HCT116 (cell line): ENCODE data around the gene MORC4. TPM values are rescaled to one million over a fixed set of nuclear protein-coding genes. Genes with fewer than 3 reads are reported as not detected.

Source experiments
- ATAC-seq: fragments of 200-7000 bp; cut with Tn5 transposase; 2 replicates; pipeline ENCODE4 v1.9.1; 2020; ENCODE audit warnings: mild to moderate bottlenecking, moderate library complexity
- BruUV-seq: library from RNA; stranded (reverse); fragments of 400-500 nt; replicated peaks from 2 replicates; lab custom pipeline; 2021; lab: Mats Ljungman, UMichigan
- CTCF ChIA-PET: fragments of 300-600 bp; sonication (Branson Sonifier 250); formaldehyde crosslinking; loops from one replicate; lab custom pipeline; 2021; ENCODE audit warnings: antibody characterized with exemption; lab: Charles Lee
- POLR2A ChIA-PET: fragments of 300-600, 350-600 bp; sonication (Branson Sonifier 250); formaldehyde crosslinking; loops from one replicate; lab custom pipeline; 2021; ENCODE audit warnings: antibody characterized with exemption; lab: Charles Lee
- RAD21 ChIA-PET, 2 experiments: fragments of 300-600 bp; sonication (Branson Sonifier 250); formaldehyde crosslinking; loops; one replicate each; lab custom pipeline; 2023; ENCODE audit warnings: low total read pairs in 2 of 2; ENCODE audit not compliant: uncharacterized antibody in 2 of 2, unreplicated experiment in 2 of 2, low non-redundant PET in 1 of 2; lab: Charles Lee
- DNase-seq: peaks from one replicate; pipeline ENCODE4 v3.0.0-alpha.2; 2010; ENCODE audit warnings: low read depth, low spot score
- H2AFZ ChIP-seq: fragments of 200-600 bp; shearing (Covaris generic), sonication (generic); 2 replicates; pipeline ENCODE4 v1.6.1; 2017; ENCODE audit warnings: low read depth, mixed run types, mixed read lengths, antibody characterized with exemption, low read length; ENCODE audit not compliant: poor library complexity, severe bottlenecking
- H3K27ac ChIP-seq: 2 replicates; pipeline ENCODE4 v1.5.1; 2012; ENCODE audit warnings: low read depth, low read length
- H3K27me3 ChIP-seq: fragments of 200-600 bp; sonication (generic); 2 replicates; pipeline ENCODE4 v1.6.1; 2016; ENCODE audit warnings: mixed run types, low read length, mixed read lengths; ENCODE audit not compliant: insufficient read depth
- H3K36me3 ChIP-seq, 2 experiments: fragments of 200-500 bp in 1 of 2; fragments of 200-600 bp in 1 of 2; sonication (Bioruptor generic) in 1 of 2; sonication (generic) in 1 of 2; 2 replicates each; pipeline versions ENCODE4 v1.5.1 to v1.6.1; 2014 to 2016; ENCODE audit warnings: low read length in 2 of 2, inconsistent platforms in 1 of 2, mixed read lengths in 1 of 2, mixed run types in 1 of 2; ENCODE audit not compliant: insufficient read depth in 2 of 2, control insufficient read depth in 1 of 2
- H3K4me1 ChIP-seq, 2 experiments: fragments of 200-600 bp in 1 of 2; sonication (generic) in 1 of 2; 2 replicates each; pipeline versions ENCODE4 v1.5.1 to v1.6.1; 2012 to 2017; ENCODE audit warnings: low read length in 2 of 2, inconsistent platforms in 1 of 2, mild to moderate bottlenecking in 1 of 2, mixed read lengths in 1 of 2, mixed run types in 1 of 2, moderate library complexity in 1 of 2; ENCODE audit not compliant: insufficient read depth in 2 of 2, control insufficient read depth in 1 of 2
- H3K4me2 ChIP-seq: fragments of 200-600 bp; sonication (generic); 2 replicates; pipeline ENCODE4 v1.6.1; 2017; ENCODE audit warnings: mixed run types, low read length, mixed read lengths
- H3K4me3 ChIP-seq, 2 experiments: fragments of 200-600 bp in 1 of 2; sonication (generic) in 1 of 2; replicated peaks in 1 of 2; 2 replicates each; pipeline ENCODE4 v1.5.1; 2011 to 2016; ENCODE audit warnings: low read length in 2 of 2, control low read depth in 1 of 2, low read depth in 1 of 2, mild to moderate bottlenecking in 1 of 2, mixed read lengths in 1 of 2, mixed run types in 1 of 2
- H3K79me2 ChIP-seq: fragments of 200-600 bp; sonication (generic); 2 replicates; pipeline ENCODE4 v1.6.1; 2017; ENCODE audit warnings: mild to moderate bottlenecking, mixed run types, low read length, moderate library complexity, mixed read lengths; ENCODE audit not compliant: insufficient read depth
- H3K9ac ChIP-seq: fragments of 200-600 bp; sonication (generic); 2 replicates; pipeline ENCODE4 v1.6.1; 2016; ENCODE audit warnings: low read length, mixed read lengths
- H3K9me2 ChIP-seq: fragments of 200-600 bp; sonication (generic), shearing (Covaris generic); 2 replicates; pipeline ENCODE4 v1.6.1; 2017; ENCODE audit warnings: mixed run types, mild to moderate bottlenecking, moderate library complexity; ENCODE audit not compliant: insufficient read depth
- H3K9me3 ChIP-seq, 2 experiments: fragments of 200-500 bp in 1 of 2; fragments of 200-600 bp in 1 of 2; sonication (Bioruptor generic) in 1 of 2; sonication (generic) in 1 of 2; 2 replicates each; pipeline ENCODE4 v1.6.1; 2014 to 2017; ENCODE audit warnings: low read length in 2 of 2, mixed read lengths in 2 of 2, inconsistent platforms in 1 of 2, low read depth in 1 of 2, mild to moderate bottlenecking in 1 of 2, mixed run types in 1 of 2, moderate library complexity in 1 of 2; ENCODE audit not compliant: control insufficient read depth in 1 of 2, insufficient read depth in 1 of 2
- H4K20me1 ChIP-seq: fragments of 200-600 bp; sonication (generic), shearing (Covaris generic); 2 replicates; pipeline ENCODE4 v1.6.1; 2017; ENCODE audit warnings: mixed run types, mild to moderate bottlenecking, moderate library complexity; ENCODE audit not compliant: insufficient read depth
- ATF3 ChIP-seq: IDR thresholded peaks from 2 replicates; pipeline ENCODE4 v1.6.1; 2012
- CBX3 ChIP-seq: IDR thresholded peaks from 2 replicates; pipeline ENCODE4 v1.6.1; 2012; ENCODE audit warnings: low read depth
- CEBPB ChIP-seq: IDR thresholded peaks from 2 replicates; pipeline ENCODE4 v1.6.1; 2012; ENCODE audit warnings: low read depth
- CTCF ChIP-seq, 3 experiments: fragments of 200-600 bp in 1 of 3; sonication (generic) in 1 of 3; IDR thresholded peaks in 2 of 3; conservative IDR thresholded peaks in 1 of 3; 2 replicates each; pipeline ENCODE4 v1.5.1; 2012 to 2017; ENCODE audit warnings: low read depth in 2 of 3, low read length in 2 of 3, antibody characterized with exemption in 1 of 3, borderline replicate concordance in 1 of 3, control low read depth in 1 of 3, mild to moderate bottlenecking in 1 of 3, mixed read lengths in 1 of 3, mixed run types in 1 of 3, moderate library complexity in 1 of 3; ENCODE audit not compliant: insufficient read depth in 1 of 3
- EGR1 ChIP-seq: IDR thresholded peaks from 2 replicates; pipeline ENCODE4 v1.6.1; 2012; ENCODE audit warnings: low read depth
- ELF1 ChIP-seq: IDR thresholded peaks from 2 replicates; pipeline ENCODE4 v1.6.1; 2012; ENCODE audit warnings: low read depth, borderline replicate concordance
- EZH2 ChIP-seq: fragments of 200-600 bp; sonication (generic); IDR thresholded peaks from 2 replicates; pipeline ENCODE4 v1.6.1; 2017; ENCODE audit warnings: antibody characterized with exemption, mixed run types
- EZH2phosphoT487 ChIP-seq: fragments of 200-600 bp; IDR thresholded peaks from 2 replicates; pipeline ENCODE4 v1.6.1; 2018; ENCODE audit warnings: antibody characterized with exemption, borderline replicate concordance
- FOSL1 ChIP-seq: IDR thresholded peaks from 2 replicates; pipeline ENCODE4 v1.6.1; 2012; ENCODE audit warnings: low read depth
- JUND ChIP-seq: IDR thresholded peaks from 2 replicates; pipeline ENCODE4 v1.6.1; 2012
- POLR2A ChIP-seq: IDR thresholded peaks from 2 replicates; pipeline ENCODE4 v1.7.0; 2011; ENCODE audit warnings: borderline replicate concordance; ENCODE audit not compliant: insufficient read depth, insufficient read length; ENCODE audit errors: extremely low read depth
- POLR2AphosphoS5 ChIP-seq: IDR thresholded peaks from 2 replicates; pipeline ENCODE4 v1.6.1; 2011; ENCODE audit warnings: mild to moderate bottlenecking, low read depth, low read length, moderate library complexity
- RAD21 ChIP-seq: IDR thresholded peaks from 2 replicates; pipeline ENCODE4 v1.6.1; 2012; ENCODE audit warnings: low read depth, mild to moderate bottlenecking
- SIN3A ChIP-seq: IDR thresholded peaks from 2 replicates; pipeline ENCODE4 v1.6.1; 2012; ENCODE audit warnings: low read depth
- SRF ChIP-seq: IDR thresholded peaks from 2 replicates; pipeline ENCODE4 v1.6.1; 2012; ENCODE audit warnings: low read depth
- TCF7L2 ChIP-seq: IDR thresholded peaks from 2 replicates; pipeline ENCODE4 v1.7.0; 2011; ENCODE audit warnings: borderline replicate concordance, inconsistent platforms; ENCODE audit not compliant: insufficient read depth, insufficient read length; ENCODE audit errors: extremely low read depth
- ZBTB33 ChIP-seq: IDR thresholded peaks from 2 replicates; pipeline ENCODE4 v1.6.1; 2011; ENCODE audit warnings: mild to moderate bottlenecking, low read length, moderate library complexity; ENCODE audit not compliant: insufficient replicate concordance; ENCODE audit errors: extremely low read depth
- ZFX ChIP-seq: fragments of 450-650 bp; IDR thresholded peaks from 2 replicates; pipeline ENCODE4 v1.6.1; 2017
- intact Hi-C: fragments of 100-400 bp; cut with micrococcal nuclease; formaldehyde crosslinking; loops from 2 replicates; pipeline ENCODE4 v1.10.0; 2022
- total RNA-seq: library from RNA; stranded (reverse); gene quantifications from one replicate; pipeline ENCODE4 v1.2.1, GENCODE V29; 2021; ENCODE audit not compliant: unreplicated experiment
- TF ChIP-seq, protein P1 (sequence below): IDR thresholded peaks from 2 replicates; pipeline ENCODE4 v1.6.1; 2012; ENCODE audit warnings: low read depth
- TF ChIP-seq, protein P2 (sequence below): IDR thresholded peaks from 2 replicates; pipeline ENCODE4 v1.6.1; 2012

The MORC4 gene
- total RNA-seq, 1 experiment from 2014 or later, result 20.6 TPM

DNA sequence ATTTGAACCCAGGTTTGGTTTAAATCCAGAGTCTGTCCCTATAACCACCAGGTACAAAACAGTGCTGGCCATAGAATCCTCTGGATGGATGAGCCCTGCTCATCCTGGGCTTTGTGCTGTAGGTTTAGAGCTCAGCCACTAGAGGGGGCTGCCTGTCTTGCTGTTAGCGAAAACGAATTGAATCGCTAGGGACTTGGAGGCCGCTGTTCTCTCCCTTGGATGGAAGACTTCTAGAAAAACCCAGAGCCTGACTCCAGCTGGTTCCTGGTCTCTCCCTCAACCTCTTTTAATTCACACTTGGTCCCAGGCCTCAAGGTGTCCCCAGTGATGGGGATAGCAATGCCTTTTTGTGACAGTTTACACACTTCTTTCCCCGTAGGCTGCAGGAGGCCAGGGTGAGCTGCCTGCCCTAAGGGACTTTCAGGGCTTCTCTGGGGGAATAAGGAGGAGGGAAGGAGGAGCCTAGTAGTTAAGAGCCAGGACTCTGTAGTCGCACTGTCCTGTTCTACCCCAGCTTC, 105.6 kb downstream of the MORC4 start:
- no peaks in the 10 kb centered on the region for H3K9me3 ChIP-seq
- no peaks in the 10 kb centered on the region for H4K20me1 ChIP-seq
- ChIA-PET CTCF (interaction anchor here (0.7 to 3.5 kb wide), 9 partner anchors 11 to 778 kb away, joined by 3 to 28 read pairs (median 5); no protein-coding TSS in a partner anchor), RAD21 (interaction anchor here (0.8 to 1.4 kb wide), 2 partner anchors 65 kb away, joined by 4 to 7 read pairs; no protein-coding TSS in a partner anchor), POLR2A (interaction anchor here (1.4 kb wide), 1 partner anchor 66 kb away, joined by 3 read pairs; no protein-coding TSS in a partner anchor)
- peak overlapping the region in 1 of 2 experiments; percentile 30; a peak in 1 of 4 replicates for H3K4me3 ChIP-seq
- no TSS peak for BruUV-seq
- no peaks in the 10 kb centered on the region for H3K27me3 ChIP-seq
- ATAC-seq (peak; percentile 79), DNase-seq (peak; percentile 63)
- H3K79me2 ChIP-seq, result no peaks in the 10 kb centered on the region
- peak overlapping the region; percentile 79 for H3K27ac ChIP-seq
- peak overlapping the region; percentile 54 for H2AFZ ChIP-seq
- H3K4me1 ChIP-seq, result peaks cover 19 to 47% of the 10 kb centered on the region in 2 experiments
- H3K9ac ChIP-seq, result peak overlapping the region; percentile 33
- H3K36me3 ChIP-seq, result no peaks in the 10 kb centered on the region
- H3K9me2 ChIP-seq, result no peaks in the 10 kb centered on the region
- peak overlapping the region; percentile 72 for H3K4me2 ChIP-seq
- intact Hi-C loops, result loop anchor here (1.0 to 10.0 kb wide), 7 partner anchors 59 to 1180 kb away; no protein-coding TSS in a partner anchor
- TF ChIP-seq JUND, result no peak
- no peak for TF ChIP-seq ZFX
- TF ChIP-seq POLR2AphosphoS5, result 0 out of 2 replicates have a peak, but pooled peaks have one; percentile 10
- no peak for TF ChIP-seq ELF1
- TF ChIP-seq CTCF (IDR thresholded peaks at IDR 0.05 in 2 of 3, conservative IDR thresholded peaks at IDR 0.05 in 1 of 3; ENCODE audit: borderline replicate concordance in 1 of 3, insufficient read depth in 1 of 3, low read depth in 2 of 3, low read length in 2 of 3), result peak; percentile 74 to 79 (median 75)
- no peak for TF ChIP-seq POLR2A
- no peak for TF ChIP-seq EGR1
- TF ChIP-seq CBX3, result no peak
- no peak for TF ChIP-seq TCF7L2
- TF ChIP-seq, protein P1, sequence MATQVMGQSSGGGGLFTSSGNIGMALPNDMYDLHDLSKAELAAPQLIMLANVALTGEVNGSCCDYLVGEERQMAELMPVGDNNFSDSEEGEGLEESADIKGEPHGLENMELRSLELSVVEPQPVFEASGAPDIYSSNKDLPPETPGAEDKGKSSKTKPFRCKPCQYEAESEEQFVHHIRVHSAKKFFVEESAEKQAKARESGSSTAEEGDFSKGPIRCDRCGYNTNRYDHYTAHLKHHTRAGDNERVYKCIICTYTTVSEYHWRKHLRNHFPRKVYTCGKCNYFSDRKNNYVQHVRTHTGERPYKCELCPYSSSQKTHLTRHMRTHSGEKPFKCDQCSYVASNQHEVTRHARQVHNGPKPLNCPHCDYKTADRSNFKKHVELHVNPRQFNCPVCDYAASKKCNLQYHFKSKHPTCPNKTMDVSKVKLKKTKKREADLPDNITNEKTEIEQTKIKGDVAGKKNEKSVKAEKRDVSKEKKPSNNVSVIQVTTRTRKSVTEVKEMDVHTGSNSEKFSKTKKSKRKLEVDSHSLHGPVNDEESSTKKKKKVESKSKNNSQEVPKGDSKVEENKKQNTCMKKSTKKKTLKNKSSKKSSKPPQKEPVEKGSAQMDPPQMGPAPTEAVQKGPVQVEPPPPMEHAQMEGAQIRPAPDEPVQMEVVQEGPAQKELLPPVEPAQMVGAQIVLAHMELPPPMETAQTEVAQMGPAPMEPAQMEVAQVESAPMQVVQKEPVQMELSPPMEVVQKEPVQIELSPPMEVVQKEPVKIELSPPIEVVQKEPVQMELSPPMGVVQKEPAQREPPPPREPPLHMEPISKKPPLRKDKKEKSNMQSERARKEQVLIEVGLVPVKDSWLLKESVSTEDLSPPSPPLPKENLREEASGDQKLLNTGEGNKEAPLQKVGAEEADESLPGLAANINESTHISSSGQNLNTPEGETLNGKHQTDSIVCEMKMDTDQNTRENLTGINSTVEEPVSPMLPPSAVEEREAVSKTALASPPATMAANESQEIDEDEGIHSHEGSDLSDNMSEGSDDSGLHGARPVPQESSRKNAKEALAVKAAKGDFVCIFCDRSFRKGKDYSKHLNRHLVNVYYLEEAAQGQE, result no peak
- peak; percentile 84 for TF ChIP-seq RAD21
- TF ChIP-seq ATF3, result no peak
- no peak for TF ChIP-seq EZH2phosphoT487
- TF ChIP-seq SRF, result no peak
- TF ChIP-seq FOSL1, result no peak
- TF ChIP-seq, protein P2, sequence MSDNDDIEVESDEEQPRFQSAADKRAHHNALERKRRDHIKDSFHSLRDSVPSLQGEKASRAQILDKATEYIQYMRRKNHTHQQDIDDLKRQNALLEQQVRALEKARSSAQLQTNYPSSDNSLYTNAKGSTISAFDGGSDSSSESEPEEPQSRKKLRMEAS, result no peak
- no peak for TF ChIP-seq EZH2
- TF ChIP-seq CEBPB, result no peak
- TF ChIP-seq SIN3A, result 0 out of 2 replicates have a peak, but pooled peaks have one; percentile 12
- no peak for TF ChIP-seq ZBTB33
